IMR-90 (cell line): ENCODE measurements around the gene ATG5. TPM values are rescaled to one million over a fixed set of nuclear protein-coding genes. Genes with fewer than 3 reads are reported as not detected.
A peak's percentile ranks its signal among the peaks of the same experiment; 100 is the strongest.

ENCODE experiments used
- ATAC-seq: fragments of 200-7000 bp; cut with Tn5 transposase; 2 replicates; pipeline ENCODE4 v1.9.1; 2020; ENCODE audit warnings: low read depth, mild to moderate bottlenecking, moderate library complexity
- BruUV-seq: library from RNA; stranded (reverse); fragments of 400-500 nt; replicated peaks from 2 replicates; lab custom pipeline; 2021; lab: Mats Ljungman, UMichigan
- CTCF ChIA-PET: fragments of 300-600 bp; formaldehyde crosslinking; extraction: SDS; loops from one replicate; lab custom pipeline; 2021; ENCODE audit warnings: antibody characterized with exemption; lab: Yijun Ruan, JAX
- POLR2A ChIA-PET: fragments of 300-600 bp; sonication (Branson Sonifier 250); formaldehyde crosslinking; loops from one replicate; lab custom pipeline; 2022; ENCODE audit warnings: antibody characterized with exemption; ENCODE audit not compliant: unreplicated experiment; lab: Charles Lee
- DNase-seq: peaks from one replicate; pipeline ENCODE4 v3.0.0; 2013
- H2AFZ ChIP-seq: replicated peaks from 2 replicates; pipeline ENCODE3; 2013; ENCODE audit warnings: low read length, mild to moderate bottlenecking; ENCODE audit not compliant: poor library complexity
- H2AK5ac ChIP-seq: 2 replicates; pipeline ENCODE4 v1.6.1; 2013; ENCODE audit warnings: low read depth, low read length, inconsistent platforms
- H2AK9ac ChIP-seq: replicated peaks from 2 replicates; pipeline ENCODE3; 2013; ENCODE audit warnings: mild to moderate bottlenecking, low read depth, low read length, moderate library complexity; ENCODE audit not compliant: poor library complexity
- H2BK120ac ChIP-seq: 2 replicates; pipeline ENCODE4 v1.6.1; 2013; ENCODE audit warnings: low read depth, low read length, inconsistent platforms
- H2BK15ac ChIP-seq: 3 replicates; pipeline ENCODE4 v1.6.1; 2013; ENCODE audit warnings: low read depth, low read length, inconsistent platforms
- H2BK20ac ChIP-seq: 2 replicates; pipeline ENCODE4 v1.6.1; 2013; ENCODE audit warnings: low read depth, mild to moderate bottlenecking, inconsistent platforms, low read length, moderate library complexity
- H2BK5ac ChIP-seq: 2 replicates; pipeline ENCODE4 v1.6.1; 2013; ENCODE audit warnings: mild to moderate bottlenecking, low read depth, low read length, inconsistent platforms; ENCODE audit not compliant: poor library complexity, severe bottlenecking
- H3K14ac ChIP-seq: replicated peaks from 2 replicates; pipeline ENCODE4 v1.6.1; 2013; ENCODE audit warnings: low read depth, low read length, inconsistent platforms
- H3K18ac ChIP-seq: 2 replicates; pipeline ENCODE4 v1.6.1; 2013; ENCODE audit warnings: low read depth, low read length, control low read depth
- H3K23ac ChIP-seq: 2 replicates; pipeline ENCODE4 v1.6.1; 2013; ENCODE audit warnings: low read depth, low read length, inconsistent platforms
- H3K27ac ChIP-seq: 2 replicates; pipeline ENCODE4 v1.5.1; 2013; ENCODE audit warnings: mild to moderate bottlenecking, control low read depth, low read length; ENCODE audit not compliant: insufficient read depth
- H3K27me3 ChIP-seq: 2 replicates; pipeline ENCODE4 v1.6.1; 2013; ENCODE audit warnings: low read length; ENCODE audit not compliant: control insufficient read depth, insufficient read depth
- H3K36me3 ChIP-seq: 2 replicates; pipeline ENCODE4 v1.6.1; 2013; ENCODE audit warnings: low read length, mixed read lengths; ENCODE audit not compliant: control insufficient read depth, insufficient read depth
- H3K4ac ChIP-seq: 2 replicates; pipeline ENCODE4 v1.6.1; 2013; ENCODE audit warnings: low read depth, low read length, inconsistent platforms
- H3K4me1 ChIP-seq: 2 replicates; pipeline ENCODE4 v1.6.1; 2013; ENCODE audit warnings: low read length, mixed read lengths; ENCODE audit not compliant: control insufficient read depth, insufficient read depth
- H3K4me2 ChIP-seq: 2 replicates; pipeline ENCODE4 v1.6.1; 2013; ENCODE audit warnings: low read depth, mild to moderate bottlenecking, control low read depth, low read length, moderate library complexity
- H3K4me3 ChIP-seq: 2 replicates; pipeline ENCODE4 v1.5.1; 2013; ENCODE audit warnings: low read depth, mild to moderate bottlenecking, control low read depth, low read length, moderate library complexity; ENCODE audit not compliant: insufficient read depth
- H3K56ac ChIP-seq: 2 replicates; pipeline ENCODE4 v1.6.1; 2013; ENCODE audit warnings: low read length, inconsistent platforms; ENCODE audit not compliant: insufficient read depth; ENCODE audit errors: extremely low read depth
- H3K79me1 ChIP-seq, 2 experiments: 2 replicates each; pipeline ENCODE4 v1.6.1; 2013; ENCODE audit warnings: low read length in 2 of 2, inconsistent platforms in 1 of 2, low read depth in 1 of 2
- H3K9ac ChIP-seq: 2 replicates; pipeline ENCODE4 v1.6.1; 2013; ENCODE audit warnings: low read depth, low read length, control low read depth
- H3K9me1 ChIP-seq: 2 replicates; pipeline ENCODE4 v1.6.1; 2013; ENCODE audit warnings: low read length, inconsistent platforms; ENCODE audit not compliant: insufficient read depth
- H3K9me3 ChIP-seq: 2 replicates; pipeline ENCODE4 v1.6.1; 2013; ENCODE audit warnings: low read length; ENCODE audit not compliant: control insufficient read depth, insufficient read depth
- H4K20me1 ChIP-seq: 2 replicates; pipeline ENCODE4 v1.6.1; 2013; ENCODE audit warnings: low read length, inconsistent platforms; ENCODE audit not compliant: insufficient read depth
- H4K5ac ChIP-seq: 2 replicates; pipeline ENCODE4 v1.6.1; 2013; ENCODE audit warnings: mild to moderate bottlenecking, low read depth, low read length, control low read depth
- H4K8ac ChIP-seq, 2 experiments: 2 replicates each; pipeline ENCODE4 v1.6.1; 2013; ENCODE audit warnings: low read depth in 2 of 2, low read length in 2 of 2, control low read depth in 1 of 2, inconsistent platforms in 1 of 2
- H4K91ac ChIP-seq: 2 replicates; pipeline ENCODE4 v1.6.1; 2013; ENCODE audit warnings: low read depth, low read length, inconsistent platforms; ENCODE audit not compliant: insufficient read depth
- BHLHE40 ChIP-seq: fragments of 150-350 bp; IDR thresholded peaks from 2 replicates; pipeline ENCODE4 v1.6.1; 2016; ENCODE audit warnings: mild to moderate bottlenecking, low read depth, low read length
- CEBPB ChIP-seq: IDR thresholded peaks from 2 replicates; pipeline ENCODE4 v1.6.1; 2012; ENCODE audit warnings: low read depth, low read length, improper control_type of control experiment
- CHD1 ChIP-seq: IDR thresholded peaks from 2 replicates; pipeline ENCODE4 v1.6.1; 2012; ENCODE audit warnings: low read depth, low read length, improper control_type of control experiment
- ELK1 ChIP-seq: fragments of 150-350 bp; IDR thresholded peaks from 2 replicates; pipeline ENCODE4 v1.6.1; 2016; ENCODE audit warnings: low read depth, mild to moderate bottlenecking, low read length, moderate library complexity, borderline replicate concordance
- FOS ChIP-seq: fragments of 150-350 bp; IDR thresholded peaks from 2 replicates; pipeline ENCODE4 v1.6.1; 2016; ENCODE audit warnings: low read depth, low read length
- MAFK ChIP-seq: IDR thresholded peaks from 2 replicates; pipeline ENCODE4 v1.6.1; 2012; ENCODE audit warnings: low read depth, low read length, improper control_type of control experiment
- MAZ ChIP-seq: IDR thresholded peaks from 2 replicates; pipeline ENCODE4 v1.6.1; 2012; ENCODE audit warnings: low read depth, mild to moderate bottlenecking, low read length, improper control_type of control experiment, moderate library complexity, borderline replicate concordance
- MXI1 ChIP-seq: IDR thresholded peaks from 2 replicates; pipeline ENCODE4 v1.6.1; 2012; ENCODE audit warnings: low read depth, mild to moderate bottlenecking, low read length, moderate library complexity, borderline replicate concordance
- NFE2L2 ChIP-seq: fragments of 150-350 bp; IDR thresholded peaks from 2 replicates; pipeline ENCODE4 v1.6.1; 2016; ENCODE audit warnings: low read depth, mild to moderate bottlenecking, low read length
- POLR2A ChIP-seq: IDR thresholded peaks from 2 replicates; pipeline ENCODE4 v1.6.1; 2012; ENCODE audit warnings: mild to moderate bottlenecking, low read depth, low read length
- RAD21 ChIP-seq: IDR thresholded peaks from 2 replicates; pipeline ENCODE4 v1.6.1; 2012; ENCODE audit warnings: low read length, improper control_type of control experiment
- RCOR1 ChIP-seq: IDR thresholded peaks from 2 replicates; pipeline ENCODE4 v1.6.1; 2012; ENCODE audit warnings: mild to moderate bottlenecking, low read length, improper control_type of control experiment; ENCODE audit not compliant: insufficient replicate concordance
- RFX5 ChIP-seq: IDR thresholded peaks from 2 replicates; pipeline ENCODE4 v1.8.0; 2012; ENCODE audit warnings: low read depth, mild to moderate bottlenecking, low read length, moderate library complexity
- SMC3 ChIP-seq: fragments of 150-350 bp; IDR thresholded peaks from 2 replicates; pipeline ENCODE4 v1.6.1; 2016; ENCODE audit warnings: low read depth, mild to moderate bottlenecking, antibody characterized with exemption, low read length, moderate library complexity
- WGBS, 2 experiments: methylation state at CpG; one replicate each; pipeline versions ENCODE4 v1.1.5 to v1.1.7; 2013; ENCODE audit warnings: missing lambda C conversion rate in 2 of 2; ENCODE audit not compliant: insufficient read length in 1 of 2; ENCODE audit errors: extremely low coverage in 2 of 2; 5-methylcytosine and 5-hydroxymethylcytosine counted together
- dilution Hi-C: fragments of 300-500 bp; cut with HindIII; formaldehyde crosslinking; loops from one replicate; pipeline ENCODE4 v1.14.3; 2018; ENCODE audit warnings: low sequenced_read_pairs; ENCODE audit not compliant: unreplicated experiment
- in situ Hi-C: fragments of 300-500 bp; cut with MboI; formaldehyde crosslinking; loops from 3 replicates; pipeline ENCODE4 v1.14.3; 2019; ENCODE audit warnings: low sequenced_read_pairs, inconsistent platforms, mixed read lengths
- intact Hi-C: fragments of 100-400 bp; cut with micrococcal nuclease; formaldehyde crosslinking; loops from 2 replicates; pipeline ENCODE4 v1.10.0; 2022
- polyA plus RNA-seq, 3 experiments: library from polyadenylated mRNA; depleted of rRNA; stranded (reverse); fragments of >200 nt; gene quantifications; 2 replicates each; pipeline ENCODE4 v1.2.3, GENCODE V29; 2012; ENCODE audit warnings: low replicate concordance in 1 of 3
- total RNA-seq: library from RNA; depleted of rRNA; stranded (reverse); fragments of >200 nt; gene quantifications from 2 replicates; pipeline ENCODE4 v1.2.3, GENCODE V29; 2012
- TF ChIP-seq, protein P1 (sequence below): fragments of 150-350 bp; IDR thresholded peaks from 2 replicates; pipeline ENCODE4 v1.6.1; 2017; ENCODE audit warnings: mild to moderate bottlenecking, antibody characterized with exemption, low read length, low read depth
- TF ChIP-seq, protein P2 (sequence below): conservative IDR thresholded peaks from 2 replicates; pipeline ENCODE4 v1.5.1; 2012; ENCODE audit warnings: mild to moderate bottlenecking, low read depth, low read length, improper control_type of control experiment

Gene ATG5
- total and polyA plus RNA-seq, 2 of the 4 experiments (the other 2 are of a cell fraction), result 13.5 to 28.0 TPM

- intact Hi-C loops, result no loop called here
- Histone ChIP-seq H3K56ac (no peak overlapping the region), H2BK5ac (no peak overlapping the region), H3K23ac (no peak overlapping the region), H3K36me3 (no peaks in the 10 kb centered on the region), H3K79me1 (no peaks in the 10 kb centered on the region), H4K20me1 (no peaks in the 10 kb centered on the region), H3K18ac (no peak overlapping the region), H2AK5ac (no peak overlapping the region; the same call in 1 of the 2 replicates), H3K27ac (no peak overlapping the region), H3K4ac (no peak overlapping the region), H4K91ac (no peak overlapping the region), H3K4me3 (no peak overlapping the region), H3K14ac (no peak overlapping the region), H2BK120ac (0 out of 2 replicates have a peak overlapping the region, but pooled peaks have one; percentile 4), H3K27me3 (no peaks in the 10 kb centered on the region), H3K9me3 (no peaks in the 10 kb centered on the region), H3K9me1 (peaks cover 8% of the 10 kb centered on the region; the same call in 1 of the 2 replicates), H3K9ac (no peak overlapping the region), H3K4me2 (no peak overlapping the region), H3K4me1 (peaks cover 11% of the 10 kb centered on the region), H4K5ac (no peak overlapping the region), H4K8ac (no peak overlapping the region), H2AFZ (no peak overlapping the region), H2BK15ac (no peak overlapping the region), H2BK20ac (no peak overlapping the region), H2AK9ac (no peak overlapping the region)
- POLR2A ChIA-PET, result no interaction called here
- DNase-seq (peak; percentile 34), ATAC-seq (no peak)
- CTCF ChIA-PET, result no interaction called here
- WGBS, 2 experiments, result 60% methylated on average over 1 of the region's 2 CpGs; no CpG with 5 or more reads in 1 of the 2 experiments
- no peak for TF ChIP-seq RCOR1
- no peak for TF ChIP-seq MAFK
- TF ChIP-seq ELK1, result no peak
- no peak for TF ChIP-seq MAZ
- TF ChIP-seq RAD21, result no peak
- no peak for TF ChIP-seq RFX5
- TF ChIP-seq POLR2A, result no peak
- TF ChIP-seq BHLHE40, result no peak
- no peak for TF ChIP-seq CHD1
- TF ChIP-seq CEBPB, result no peak
- TF ChIP-seq FOS, result no peak
- TF ChIP-seq, protein P1, sequence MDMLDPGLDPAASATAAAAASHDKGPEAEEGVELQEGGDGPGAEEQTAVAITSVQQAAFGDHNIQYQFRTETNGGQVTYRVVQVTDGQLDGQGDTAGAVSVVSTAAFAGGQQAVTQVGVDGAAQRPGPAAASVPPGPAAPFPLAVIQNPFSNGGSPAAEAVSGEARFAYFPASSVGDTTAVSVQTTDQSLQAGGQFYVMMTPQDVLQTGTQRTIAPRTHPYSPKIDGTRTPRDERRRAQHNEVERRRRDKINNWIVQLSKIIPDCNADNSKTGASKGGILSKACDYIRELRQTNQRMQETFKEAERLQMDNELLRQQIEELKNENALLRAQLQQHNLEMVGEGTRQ, result no peak
- TF ChIP-seq, protein P2, sequence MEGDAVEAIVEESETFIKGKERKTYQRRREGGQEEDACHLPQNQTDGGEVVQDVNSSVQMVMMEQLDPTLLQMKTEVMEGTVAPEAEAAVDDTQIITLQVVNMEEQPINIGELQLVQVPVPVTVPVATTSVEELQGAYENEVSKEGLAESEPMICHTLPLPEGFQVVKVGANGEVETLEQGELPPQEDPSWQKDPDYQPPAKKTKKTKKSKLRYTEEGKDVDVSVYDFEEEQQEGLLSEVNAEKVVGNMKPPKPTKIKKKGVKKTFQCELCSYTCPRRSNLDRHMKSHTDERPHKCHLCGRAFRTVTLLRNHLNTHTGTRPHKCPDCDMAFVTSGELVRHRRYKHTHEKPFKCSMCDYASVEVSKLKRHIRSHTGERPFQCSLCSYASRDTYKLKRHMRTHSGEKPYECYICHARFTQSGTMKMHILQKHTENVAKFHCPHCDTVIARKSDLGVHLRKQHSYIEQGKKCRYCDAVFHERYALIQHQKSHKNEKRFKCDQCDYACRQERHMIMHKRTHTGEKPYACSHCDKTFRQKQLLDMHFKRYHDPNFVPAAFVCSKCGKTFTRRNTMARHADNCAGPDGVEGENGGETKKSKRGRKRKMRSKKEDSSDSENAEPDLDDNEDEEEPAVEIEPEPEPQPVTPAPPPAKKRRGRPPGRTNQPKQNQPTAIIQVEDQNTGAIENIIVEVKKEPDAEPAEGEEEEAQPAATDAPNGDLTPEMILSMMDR, result no peak
- TF ChIP-seq MXI1, result no peak
- no peak for TF ChIP-seq NFE2L2
- no peak for TF ChIP-seq SMC3
- BruUV-seq, result no TSS peak
- in situ Hi-C loops, result no loop called here
- dilution Hi-C loops, result no loop called here
Measured at GRCh38 chr6:106146852-106147351, 178.7 kb downstream of the ATG5 start.
